LNCaP clone FGC (cell line): ENCODE data around the gene CCDC97.
A peak's percentile ranks its signal among the peaks of the same experiment; 100 is the strongest.

Experiments used
- DNase-seq: peaks from one replicate; pipeline ENCODE4 v3.0.0-alpha.2; 2011; ENCODE audit warnings: low read depth
- H3K4me3 ChIP-seq: 2 replicates; pipeline ENCODE4 v1.5.1; 2011; ENCODE audit warnings: mild to moderate bottlenecking, low read depth, low read length, control low read depth
- CTCF ChIP-seq: IDR thresholded peaks from 2 replicates; pipeline ENCODE4 v1.5.1; 2012; ENCODE audit warnings: mild to moderate bottlenecking; ENCODE audit not compliant: control insufficient read depth, insufficient read depth; ENCODE audit errors: extremely low read depth

CCDC97 gene

GRCh38 chr19:41310033-41310831, at the start of gene CCDC97:
TSS of gene CCDC97 (plus strand) at chr19:41310172. CDS start at chr19:41310311, 139 bp downstream.
- peak within 1 kb of the TSS; percentile 67 for H3K4me3 ChIP-seq
- peak; percentile 25 for DNase-seq
- no peak for TF ChIP-seq CTCF

- no peak for TF ChIP-seq CTCF
Measured at GRCh38 chr19:41261474-41262190, 48.3 kb upstream of the CCDC97 start.

DNA sequence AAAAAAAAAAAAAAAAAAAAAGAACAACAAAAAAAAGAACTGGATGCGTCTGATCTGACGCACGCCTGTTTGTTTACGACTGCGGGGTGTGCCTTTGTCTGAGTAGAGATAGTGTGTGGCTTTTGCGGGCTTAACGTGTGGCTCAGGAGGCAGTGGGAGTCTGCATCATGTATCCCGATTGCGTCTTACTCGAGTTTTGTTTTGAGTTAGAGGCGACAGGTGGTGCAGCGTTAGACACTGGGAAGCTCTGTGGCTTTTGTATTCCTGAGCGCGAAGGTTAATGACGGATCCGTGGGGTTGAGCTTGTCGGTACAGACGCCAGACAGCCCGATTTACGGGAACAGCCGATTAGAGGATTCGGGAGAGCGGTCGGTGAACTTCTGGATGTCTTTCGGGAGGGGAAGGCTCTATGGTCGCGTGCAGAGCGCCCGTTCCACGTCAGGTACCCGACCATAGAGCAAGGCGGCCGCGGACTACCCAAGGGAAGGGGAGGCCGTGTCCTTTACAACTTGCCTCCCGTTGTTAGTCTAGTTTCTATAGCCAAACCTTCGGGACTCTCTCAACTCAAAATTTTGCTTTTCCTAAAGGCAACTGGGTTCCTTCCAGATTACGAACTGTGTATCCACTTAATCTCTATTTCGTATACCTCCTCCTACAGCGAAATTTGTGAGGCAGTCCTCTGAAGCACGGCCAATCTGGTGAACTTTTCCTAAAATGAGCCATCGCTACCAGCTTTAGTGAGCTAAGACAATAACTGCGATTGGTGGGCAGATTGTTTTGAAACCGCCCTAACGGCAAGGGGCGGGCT, 46.7 kb upstream of the CCDC97 start:
- no peak for DNase-seq
- no peak for TF ChIP-seq CTCF
- H3K4me3 ChIP-seq = peak overlapping the region; percentile 74

More at GRCh38 chr19:41261474-41262190, 48.3 kb upstream of the CCDC97 start:
- peak overlapping the region; percentile 74 for H3K4me3 ChIP-seq
- DNase-seq = no peak

DNA sequence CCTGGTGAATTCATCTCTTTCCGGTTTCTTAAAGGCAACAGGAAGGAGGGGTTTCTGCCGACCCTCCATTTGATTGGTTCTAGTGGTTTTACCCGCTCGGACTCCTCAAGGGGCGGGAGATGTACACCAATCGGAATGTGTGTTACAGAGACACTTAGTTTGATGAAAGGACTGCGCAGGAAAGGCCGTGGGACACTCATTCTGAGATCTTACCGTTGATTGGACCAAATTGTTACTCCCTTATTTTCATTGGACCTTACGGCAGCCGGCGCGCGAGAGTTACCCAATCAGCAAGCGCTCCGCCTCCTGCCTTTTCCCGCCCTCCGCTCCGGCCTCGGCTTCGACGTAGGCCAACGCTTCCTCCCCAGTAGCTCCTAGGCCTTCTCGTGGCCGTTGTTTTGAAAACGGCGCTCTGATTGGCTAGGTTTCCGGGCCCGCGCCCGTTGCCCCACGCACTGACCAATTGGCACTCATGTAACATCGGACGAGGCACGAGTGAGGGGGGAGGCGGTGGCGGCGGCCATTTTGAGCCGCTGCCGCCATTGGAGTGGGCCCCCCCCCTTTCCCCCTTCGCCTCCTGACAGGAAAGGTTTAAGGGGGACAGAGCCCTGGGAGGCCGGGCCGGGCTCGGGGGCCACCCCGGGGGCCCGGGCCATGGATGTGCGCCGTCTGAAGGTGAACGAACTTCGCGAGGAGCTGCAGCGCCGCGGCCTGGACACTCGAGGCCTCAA, 46.0 kb upstream of the CCDC97 start, which contains the start of gene HNRNPUL1:
Gene HNRNPUL1 (plus strand): TSS at position 523 of the 731 bp plus-strand sequence. CDS start 132 bp downstream, at position 655.
- peak within 1 kb of the TSS; percentile 74 for H3K4me3 ChIP-seq
- TF ChIP-seq CTCF = no peak
- peak; percentile 98 for DNase-seq

GRCh38 chr19:41264581-41265394, 45.2 kb upstream of the CCDC97 start:
- DNase-seq = no peak
- no peak for TF ChIP-seq CTCF
- peak overlapping the region; percentile 70 for H3K4me3 ChIP-seq
